C4-2B (cell line): ENCODE results near the gene DNTTIP2.

Source experiments
- H3K27ac ChIP-seq: fragments of 450-650 bp; 2 replicates; pipeline ENCODE4 v1.5.1; 2017
- CTCF ChIP-seq: fragments of 450-650 bp; conservative IDR thresholded peaks from 2 replicates; pipeline ENCODE4 v1.5.1; 2017; ENCODE audit warnings: mild to moderate bottlenecking
- ZFX ChIP-seq: fragments of 450-650 bp; IDR thresholded peaks from 2 replicates; pipeline ENCODE4 v1.6.1; 2017

DNTTIP2 gene

GRCh38 chr1:93816970-93817678, 61.9 kb downstream of the DNTTIP2 start:
- no peak for TF ChIP-seq ZFX
- TF ChIP-seq CTCF = no peak
- no peak overlapping the region for H3K27ac ChIP-seq
